ENCODE data around the gene TMEM145. TPM values are rescaled to one million over a fixed set of nuclear protein-coding genes. Genes with fewer than 3 reads are reported as not detected.
A peak's percentile ranks its signal among the peaks of the same experiment; 100 is the strongest.

TMEM145 gene
- total and polyA plus RNA-seq, 2 donors (not counting 1 experiment from before 2014, with no cell fraction given) = 0.05 to 0.83 TPM

DNA sequence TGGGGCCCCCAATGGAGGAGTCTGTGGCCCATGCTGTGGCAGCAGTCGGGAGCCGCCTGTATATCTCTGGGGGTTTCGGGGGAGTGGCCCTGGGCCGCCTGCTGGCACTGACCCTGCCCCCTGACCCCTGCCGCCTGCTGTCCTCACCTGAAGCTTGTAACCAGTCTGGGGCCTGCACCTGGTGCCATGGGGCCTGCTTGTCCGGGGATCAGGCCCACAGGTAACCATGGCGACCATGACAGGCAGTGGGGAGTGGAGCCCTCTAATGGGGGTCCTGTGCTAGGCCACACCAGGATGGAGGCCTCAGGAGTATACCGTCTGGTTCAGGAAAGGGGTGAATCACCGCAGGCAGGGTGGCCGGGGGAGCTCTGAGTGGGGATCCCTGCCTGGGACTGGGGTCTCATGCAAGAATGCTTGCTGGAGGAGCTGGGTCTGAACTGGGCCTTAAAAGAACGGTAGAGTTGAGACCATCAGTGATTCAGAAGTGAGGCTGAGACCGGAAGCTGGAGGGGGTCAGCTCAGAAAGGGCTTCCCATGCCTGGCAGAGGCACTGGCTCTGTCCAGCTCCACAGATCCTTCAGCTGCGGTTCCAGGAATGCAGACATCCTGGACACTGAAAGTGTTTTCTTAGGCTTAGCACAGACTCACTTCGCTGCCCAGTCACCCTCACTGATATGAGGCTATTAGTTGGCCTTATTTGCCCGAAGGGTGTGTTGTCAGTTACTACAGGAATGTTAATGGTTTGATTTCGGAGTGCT lies 47.9 kb downstream of the TMEM145 start:
- H3K27ac ChIP-seq (ENCODE audit: insufficient read depth, low read length) = no peak overlapping the region
- no peaks in the 10 kb centered on the region for H4K20me1 ChIP-seq (ENCODE audit: control insufficient read depth, extremely low read depth, insufficient read depth, low read length)
- no peaks in the 10 kb centered on the region for H3K4me1 ChIP-seq (ENCODE audit: control insufficient read depth, extremely low read depth, insufficient read depth, low read length)
- no peak overlapping the region for H3K9ac ChIP-seq (ENCODE audit: insufficient read depth, low read length)
- no peaks in the 10 kb centered on the region for H3K79me2 ChIP-seq (ENCODE audit: control insufficient read depth, insufficient read depth, low read length)
- peak in 1 of 2 donors; percentile 33 for DNase-seq (ENCODE audit: low read depth in 2 of 2)
- H3K9me3 ChIP-seq (ENCODE audit: control insufficient read depth, insufficient read depth, low read depth, low read length) = no peaks in the 10 kb centered on the region
- no peak overlapping the region for H2AFZ ChIP-seq (ENCODE audit: low read length)
- H3K36me3 ChIP-seq (ENCODE audit: control insufficient read depth, insufficient read depth, low read length) = peaks cover 2% of the 10 kb centered on the region
- TF ChIP-seq EZH2 (IDR thresholded peaks at IDR 0.05; ENCODE audit: low read length, missing control alignments) = no peak
- TF ChIP-seq CTCF (conservative IDR thresholded peaks at IDR 0.05 in 1 of 2, IDR thresholded peaks at IDR 0.05 in 1 of 2; ENCODE audit: low read depth in 1 of 2, low read length in 2 of 2) = no peak
- H3K4me2 ChIP-seq (ENCODE audit: extremely low read depth, insufficient read depth, low read length) = no peak overlapping the region
- no peak overlapping the region for H3K4me3 ChIP-seq (replicated peaks in 1 of 4; ENCODE audit: control extremely low read depth in 1 of 4, insufficient read depth in 1 of 4, low read depth in 3 of 4, low read length in 4 of 4)
- H3K27me3 ChIP-seq (ENCODE audit: control insufficient read depth, insufficient read depth, low read length) = no peaks in the 10 kb centered on the region

DNA sequence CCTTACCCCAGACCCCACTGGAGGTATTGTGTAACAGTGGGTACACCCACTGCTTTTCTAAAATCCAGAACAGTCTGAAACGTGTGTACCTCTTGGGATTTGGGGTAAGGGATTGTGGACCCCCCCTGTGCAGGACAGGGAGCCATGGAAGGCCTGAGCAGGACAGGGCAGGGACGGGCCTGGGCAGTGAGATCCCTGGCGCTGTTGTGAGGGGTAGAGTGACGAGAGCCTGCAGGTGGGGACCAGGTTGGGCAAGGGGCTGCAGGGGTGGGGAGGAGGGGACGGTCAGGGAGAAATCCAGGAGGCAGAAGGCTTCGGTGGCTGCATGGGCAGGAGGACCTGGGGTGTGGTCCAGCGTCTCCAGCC lies 48.4 kb downstream of the TMEM145 start:
- no peak overlapping the region for H3K4me2 ChIP-seq (ENCODE audit: extremely low read depth, insufficient read depth, low read length)
- no peaks in the 10 kb centered on the region for H3K27me3 ChIP-seq (ENCODE audit: control insufficient read depth, insufficient read depth, low read length)
- H2AFZ ChIP-seq (ENCODE audit: low read length) = no peak overlapping the region
- TF ChIP-seq CTCF (conservative IDR thresholded peaks at IDR 0.05 in 1 of 2, IDR thresholded peaks at IDR 0.05 in 1 of 2; ENCODE audit: low read depth in 1 of 2, low read length in 2 of 2) (no peak), EZH2 (IDR thresholded peaks at IDR 0.05; ENCODE audit: low read length, missing control alignments) (no peak)
- no peaks in the 10 kb centered on the region for H3K9me3 ChIP-seq (ENCODE audit: control insufficient read depth, insufficient read depth, low read depth, low read length)
- H4K20me1 ChIP-seq (ENCODE audit: control insufficient read depth, extremely low read depth, insufficient read depth, low read length) = no peaks in the 10 kb centered on the region
- H3K36me3 ChIP-seq (ENCODE audit: control insufficient read depth, insufficient read depth, low read length) = no peaks in the 10 kb centered on the region
- no peaks in the 10 kb centered on the region for H3K4me1 ChIP-seq (ENCODE audit: control insufficient read depth, extremely low read depth, insufficient read depth, low read length)
- no peak for DNase-seq (ENCODE audit: low read depth in 2 of 2)
- H3K79me2 ChIP-seq (ENCODE audit: control insufficient read depth, insufficient read depth, low read length) = no peaks in the 10 kb centered on the region
- H3K4me3 ChIP-seq (replicated peaks in 1 of 4; ENCODE audit: control extremely low read depth in 1 of 4, insufficient read depth in 1 of 4, low read depth in 3 of 4, low read length in 4 of 4) = no peak overlapping the region
- H3K27ac ChIP-seq (ENCODE audit: insufficient read depth, low read length) = no peak overlapping the region
- no peak overlapping the region for H3K9ac ChIP-seq (ENCODE audit: insufficient read depth, low read length)

- no peaks in the 10 kb centered on the region for H4K20me1 ChIP-seq (ENCODE audit: control insufficient read depth, extremely low read depth, insufficient read depth, low read length)
- no peaks in the 10 kb centered on the region for H3K27me3 ChIP-seq (ENCODE audit: control insufficient read depth, insufficient read depth, low read length)
- no peaks in the 10 kb centered on the region for H3K36me3 ChIP-seq (ENCODE audit: control insufficient read depth, insufficient read depth, low read length)
- H2AFZ ChIP-seq (ENCODE audit: low read length) = no peak overlapping the region
- H3K9ac ChIP-seq (ENCODE audit: insufficient read depth, low read length) = no peak overlapping the region
- no peak overlapping the region for H3K27ac ChIP-seq (ENCODE audit: insufficient read depth, low read length)
- no peak for DNase-seq (ENCODE audit: low read depth in 2 of 2)
- TF ChIP-seq CTCF (conservative IDR thresholded peaks at IDR 0.05 in 1 of 2, IDR thresholded peaks at IDR 0.05 in 1 of 2; ENCODE audit: low read depth in 1 of 2, low read length in 2 of 2) = no peak
- TF ChIP-seq EZH2 (IDR thresholded peaks at IDR 0.05; ENCODE audit: low read length, missing control alignments) = no peak
- H3K4me1 ChIP-seq (ENCODE audit: control insufficient read depth, extremely low read depth, insufficient read depth, low read length) = no peaks in the 10 kb centered on the region
- H3K79me2 ChIP-seq (ENCODE audit: control insufficient read depth, insufficient read depth, low read length) = no peaks in the 10 kb centered on the region
- H3K4me2 ChIP-seq (ENCODE audit: extremely low read depth, insufficient read depth, low read length) = no peak overlapping the region
- H3K9me3 ChIP-seq (ENCODE audit: control insufficient read depth, insufficient read depth, low read depth, low read length) = no peaks in the 10 kb centered on the region
- no peak overlapping the region for H3K4me3 ChIP-seq (replicated peaks in 1 of 4; ENCODE audit: control extremely low read depth in 1 of 4, insufficient read depth in 1 of 4, low read depth in 3 of 4, low read length in 4 of 4)
Observed at GRCh38 chr19:42362342-42362741, 49.2 kb downstream of the TMEM145 start.

Data from fibroblast of lung (primary cell).